Measurements from ENCODE around the gene PF4V1. TPM values are rescaled to one million over a fixed set of nuclear protein-coding genes. Genes with fewer than 3 reads are reported as not detected.

The PF4V1 gene
- total and polyA plus RNA-seq, 2 donors (not counting 1 experiment from before 2014, with no cell fraction given) = not detected

GRCh38 chr4:73872316-73873108 is 19.4 kb downstream of the PF4V1 start:
- Mint-ChIP-seq H3K9me3 (ENCODE audit: insufficient read depth) (no peaks in the 10 kb centered on the region), H3K4me1 (peaks cover 3% of the 10 kb centered on the region), H3K27ac (no peak overlapping the region), H3K4me3 (no peak overlapping the region), H3K27me3 (peaks cover 20% of the 10 kb centered on the region)
- TF ChIP-seq CTCF (IDR thresholded peaks at IDR 0.05) (no peak), EZH2 (IDR thresholded peaks at IDR 0.05; ENCODE audit: borderline replicate concordance, insufficient read depth, low read depth, low read length, poor library complexity, severe bottlenecking) (no peak)
- Histone ChIP-seq H2AFZ (ENCODE audit: insufficient read depth, low read depth, low read length, poor library complexity, severe bottlenecking) (no peak overlapping the region), H3K27ac (ENCODE audit: low read length in 2 of 2) (no peak overlapping the region), H4K20me1 (ENCODE audit: control insufficient read depth, insufficient read depth, low read length, poor library complexity, severe bottlenecking) (no peaks in the 10 kb centered on the region), H3K9ac (ENCODE audit: low read length) (no peak overlapping the region), H3K4me1 (ENCODE audit: control insufficient read depth in 2 of 2, insufficient read depth in 2 of 2, low read length in 2 of 2) (peaks cover 0 to 5% of the 10 kb centered on the region in 2 donors), H3K27me3 (replicated peaks in 1 of 4; ENCODE audit: control extremely low read depth in 1 of 4, control insufficient read depth in 3 of 4, insufficient read depth in 4 of 4, low read length in 3 of 4) (peaks cover 0 to 15% (median 6%) of the 10 kb centered on the region in 4 experiments), H3K79me2 (ENCODE audit: control insufficient read depth, insufficient read depth, low read length) (no peaks in the 10 kb centered on the region), H3K4me3 (ENCODE audit: control extremely low read depth in 1 of 5, extremely low read depth in 1 of 5, insufficient read depth in 1 of 5, low read depth in 2 of 5, low read length in 4 of 5) (no peak overlapping the region), H3K4me2 (replicated peaks; ENCODE audit: low read depth, low read length, poor library complexity, severe bottlenecking) (no peak overlapping the region), H3K36me3 (replicated peaks in 1 of 2; ENCODE audit: control extremely low read depth in 1 of 2, control insufficient read depth in 1 of 2, extremely low read depth in 1 of 2, insufficient read depth in 2 of 2, low read length in 1 of 2) (no peaks in the 10 kb centered on the region), H3K9me3 (ENCODE audit: control extremely low read depth in 1 of 3, control insufficient read depth in 2 of 3, insufficient read depth in 1 of 3, low read length in 2 of 3) (no peaks in the 10 kb centered on the region)
- DNase-seq (no peak), ATAC-seq (ENCODE audit: low read depth) (no peak)
- POLR2A ChIA-PET = no interaction called here
- CTCF ChIA-PET = no interaction called here
- no CpG with 5 or more reads among the region's 2 CpGs for WGBS (ENCODE audit: insufficient coverage)
- intact Hi-C loops (cut with micrococcal nuclease) = no loop called here

- Mint-ChIP-seq H3K27ac (no peak overlapping the region), H3K4me3 (no peak overlapping the region), H3K9me3 (ENCODE audit: insufficient read depth) (no peaks in the 10 kb centered on the region), H3K27me3 (peaks cover 9% of the 10 kb centered on the region), H3K4me1 (no peaks in the 10 kb centered on the region)
- Histone ChIP-seq H3K27ac (ENCODE audit: low read length in 2 of 2) (no peak overlapping the region), H4K20me1 (ENCODE audit: control insufficient read depth, insufficient read depth, low read length, poor library complexity, severe bottlenecking) (no peaks in the 10 kb centered on the region), H3K79me2 (ENCODE audit: control insufficient read depth, insufficient read depth, low read length) (no peaks in the 10 kb centered on the region), H3K4me2 (replicated peaks; ENCODE audit: low read depth, low read length, poor library complexity, severe bottlenecking) (no peak overlapping the region), H3K4me1 (ENCODE audit: control insufficient read depth in 2 of 2, insufficient read depth in 2 of 2, low read length in 2 of 2) (no peaks in the 10 kb centered on the region), H3K9ac (ENCODE audit: low read length) (no peak overlapping the region), H2AFZ (ENCODE audit: insufficient read depth, low read depth, low read length, poor library complexity, severe bottlenecking) (no peak overlapping the region), H3K9me3 (ENCODE audit: control extremely low read depth in 1 of 3, control insufficient read depth in 2 of 3, insufficient read depth in 1 of 3, low read length in 2 of 3) (no peaks in the 10 kb centered on the region), H3K27me3 (replicated peaks in 1 of 4; ENCODE audit: control extremely low read depth in 1 of 4, control insufficient read depth in 3 of 4, insufficient read depth in 4 of 4, low read length in 3 of 4) (peaks cover 0 to 7% (median 0%) of the 10 kb centered on the region in 4 experiments), H3K36me3 (replicated peaks in 1 of 2; ENCODE audit: control extremely low read depth in 1 of 2, control insufficient read depth in 1 of 2, extremely low read depth in 1 of 2, insufficient read depth in 2 of 2, low read length in 1 of 2) (no peaks in the 10 kb centered on the region), H3K4me3 (ENCODE audit: control extremely low read depth in 1 of 5, extremely low read depth in 1 of 5, insufficient read depth in 1 of 5, low read depth in 2 of 5, low read length in 4 of 5) (no peak overlapping the region)
- DNase-seq (no peak), ATAC-seq (ENCODE audit: low read depth) (no peak)
- TF ChIP-seq EZH2 (IDR thresholded peaks at IDR 0.05; ENCODE audit: borderline replicate concordance, insufficient read depth, low read depth, low read length, poor library complexity, severe bottlenecking) (no peak), CTCF (IDR thresholded peaks at IDR 0.05) (no peak)
- ChIA-PET CTCF (no interaction called here), POLR2A (no interaction called here)
- WGBS (ENCODE audit: insufficient coverage) = 50% methylated on average over 1 of the region's 2 CpGs
- intact Hi-C loops (cut with micrococcal nuclease) = no loop called here
Observed at GRCh38 chr4:73874386-73874785, 21.3 kb downstream of the PF4V1 start.

All from B cell (primary cell).